Measurements from ENCODE around the gene ZSCAN4.

Gene ZSCAN4
- total RNA-seq, result 0 to 0.06 (median 0) reads per million in 9 experiments

GRCh38 chr19:57668635-57669034, at the start of gene ZSCAN4:
Gene ZSCAN4, plus strand, starts transcription at chr19:57668935. Its CDS starts 7,211 bp downstream, at chr19:57676146.
- no peaks in the 10 kb centered on the region for H3K36me3 Mint-ChIP-seq (ENCODE audit: insufficient read depth)

GRCh38 chr19:57620673-57621348, 47.9 kb upstream of the ZSCAN4 start:
- DNase-seq (no peak), ATAC-seq (replicated peaks) (no peak)
- Mint-ChIP-seq H3K9me3 (peaks cover 24 to 40% of the 10 kb centered on the region in 2 donors), H3K27ac (no peak overlapping the region), H3K27me3 (no peaks in the 10 kb centered on the region), H3K4me3 (no peak overlapping the region), H3K4me1 (ENCODE audit: low read depth in 2 of 2) (peaks cover 6 to 15% of the 10 kb centered on the region in 2 donors), H3K36me3 (ENCODE audit: insufficient read depth) (peaks cover 39% of the 10 kb centered on the region)

More at GRCh38 chr19:57668635-57669034, at the start of gene ZSCAN4:
- no peak within 1 kb of the TSS for H3K27ac Mint-ChIP-seq
- DNase-seq (no peak), ATAC-seq (replicated peaks) (no peak)
- H3K4me3 Mint-ChIP-seq, result no peak within 1 kb of the TSS
- no peaks in the 10 kb centered on the region for H3K9me3 Mint-ChIP-seq
- peaks cover 35 to 61% of the 10 kb centered on the region in 2 donors for H3K27me3 Mint-ChIP-seq
- peaks cover 5 to 7% of the 10 kb centered on the region in 2 donors for H3K4me1 Mint-ChIP-seq (ENCODE audit: low read depth in 2 of 2)

GRCh38 chr19:57623091-57623490, 45.6 kb upstream of the ZSCAN4 start:
- H3K36me3 Mint-ChIP-seq (ENCODE audit: insufficient read depth), result peaks cover 29% of the 10 kb centered on the region

GRCh38 chr19:57632987-57633831, 35.5 kb upstream of the ZSCAN4 start, which contains the start of gene ZNF211:
Gene ZNF211, plus strand, starts transcription at chr19:57633168. Its CDS starts 179 bp downstream, at chr19:57633347.
- Mint-ChIP-seq H3K4me1 (ENCODE audit: low read depth in 2 of 2) (peaks cover 18 to 23% of the 10 kb centered on the region in 2 donors), H3K9me3 (peaks cover 8 to 11% of the 10 kb centered on the region in 2 donors), H3K27ac (peak within 1 kb of the TSS; percentile 90 to 97), H3K36me3 (ENCODE audit: insufficient read depth) (peaks cover 31% of the 10 kb centered on the region), H3K4me3 (peak within 1 kb of the TSS; percentile 92 to 95), H3K27me3 (no peaks in the 10 kb centered on the region)
- ATAC-seq (replicated peaks), result peak; percentile 100
- DNase-seq, result peak; percentile 81 to 87 (median 83)

More at GRCh38 chr19:57623091-57623490, 45.6 kb upstream of the ZSCAN4 start:
- no peak for DNase-seq
- H3K27me3 Mint-ChIP-seq, result no peaks in the 10 kb centered on the region
- no peak for ATAC-seq (replicated peaks)
- H3K4me1 Mint-ChIP-seq (ENCODE audit: low read depth in 2 of 2), result no peaks in the 10 kb centered on the region
- H3K9me3 Mint-ChIP-seq, result peaks cover 12 to 24% of the 10 kb centered on the region in 2 donors
- H3K4me3 Mint-ChIP-seq, result no peak overlapping the region
- H3K27ac Mint-ChIP-seq, result no peak overlapping the region

- Mint-ChIP-seq H3K27me3 (no peaks in the 10 kb centered on the region), H3K4me3 (peak overlapping the region; percentile 92 to 95), H3K9me3 (peaks cover 8 to 16% of the 10 kb centered on the region in 2 donors), H3K36me3 (ENCODE audit: insufficient read depth) (peaks cover 35% of the 10 kb centered on the region), H3K4me1 (ENCODE audit: low read depth in 2 of 2) (peaks cover 18 to 23% of the 10 kb centered on the region in 2 donors), H3K27ac (peak overlapping the region; percentile 90 to 97)
- ATAC-seq (replicated peaks) (no peak), DNase-seq (no peak)
Measured at GRCh38 chr19:57633832-57634131, 35.0 kb upstream of the ZSCAN4 start.

GRCh38 chr19:57637379-57637778, 31.4 kb upstream of the ZSCAN4 start:
- Mint-ChIP-seq H3K4me3 (no peak overlapping the region), H3K27me3 (no peaks in the 10 kb centered on the region), H3K36me3 (ENCODE audit: insufficient read depth) (peaks cover 59% of the 10 kb centered on the region), H3K4me1 (ENCODE audit: low read depth in 2 of 2) (peaks cover 18 to 23% of the 10 kb centered on the region in 2 donors), H3K27ac (no peak overlapping the region), H3K9me3 (peaks cover 10 to 25% of the 10 kb centered on the region in 2 donors)
- ATAC-seq (replicated peaks) (no peak), DNase-seq (no peak)

- peaks cover 40% of the 10 kb centered on the region for H3K36me3 Mint-ChIP-seq (ENCODE audit: insufficient read depth)
- peaks cover 10 to 25% of the 10 kb centered on the region in 2 donors for H3K9me3 Mint-ChIP-seq
- ATAC-seq (replicated peaks), result no peak
- no peaks in the 10 kb centered on the region for H3K27me3 Mint-ChIP-seq
- no peak overlapping the region for H3K27ac Mint-ChIP-seq
- no peaks in the 10 kb centered on the region for H3K4me1 Mint-ChIP-seq (ENCODE audit: low read depth in 2 of 2)
- no peak for DNase-seq
- H3K4me3 Mint-ChIP-seq, result no peak overlapping the region
Measured at GRCh38 chr19:57641715-57642234, 27.0 kb upstream of the ZSCAN4 start.

- H3K36me3 Mint-ChIP-seq (ENCODE audit: insufficient read depth), result peaks cover 38% of the 10 kb centered on the region
- no peak for DNase-seq
- no peak overlapping the region for H3K27ac Mint-ChIP-seq
- ATAC-seq (replicated peaks), result no peak
- no peaks in the 10 kb centered on the region for H3K27me3 Mint-ChIP-seq
- peaks cover 8 to 25% of the 10 kb centered on the region in 2 donors for H3K9me3 Mint-ChIP-seq
- H3K4me1 Mint-ChIP-seq (ENCODE audit: low read depth in 2 of 2), result no peaks in the 10 kb centered on the region
- H3K4me3 Mint-ChIP-seq, result no peak overlapping the region
Measured at GRCh38 chr19:57642396-57643046, 26.2 kb upstream of the ZSCAN4 start.

- Mint-ChIP-seq H3K27ac (no peak overlapping the region), H3K4me3 (no peak overlapping the region), H3K36me3 (ENCODE audit: insufficient read depth) (peaks cover 29% of the 10 kb centered on the region), H3K27me3 (no peaks in the 10 kb centered on the region), H3K9me3 (peaks cover 8 to 17% of the 10 kb centered on the region in 2 donors), H3K4me1 (ENCODE audit: low read depth in 2 of 2) (no peaks in the 10 kb centered on the region)
- no peak for DNase-seq
- no peak for ATAC-seq (replicated peaks)
Measured at GRCh38 chr19:57643734-57644133, 25.0 kb upstream of the ZSCAN4 start.

- H3K9me3 Mint-ChIP-seq, result peaks cover 16 to 18% of the 10 kb centered on the region in 2 donors
Measured at GRCh38 chr19:57648331-57649003, 20.3 kb upstream of the ZSCAN4 start.

GRCh38 chr19:57651654-57651996, 17.1 kb upstream of the ZSCAN4 start:
- Mint-ChIP-seq H3K4me1 (ENCODE audit: low read depth in 2 of 2) (peaks cover 4 to 8% of the 10 kb centered on the region in 2 donors), H3K27ac (no peak overlapping the region), H3K27me3 (peaks cover 43 to 49% of the 10 kb centered on the region in 2 donors), H3K36me3 (ENCODE audit: insufficient read depth) (no peaks in the 10 kb centered on the region), H3K9me3 (peaks cover 33 to 48% of the 10 kb centered on the region in 2 donors), H3K4me3 (peak overlapping the region in 1 of 2 donors; percentile 23)
- DNase-seq, result no peak
- no peak for ATAC-seq (replicated peaks)

More at GRCh38 chr19:57648331-57649003, 20.3 kb upstream of the ZSCAN4 start:
- H3K27ac Mint-ChIP-seq, result no peak overlapping the region
- ATAC-seq (replicated peaks) (no peak), DNase-seq (no peak)
- no peak overlapping the region for H3K4me3 Mint-ChIP-seq
- peaks cover 4% of the 10 kb centered on the region for H3K36me3 Mint-ChIP-seq (ENCODE audit: insufficient read depth)
- H3K4me1 Mint-ChIP-seq (ENCODE audit: low read depth in 2 of 2), result peaks cover 4 to 8% of the 10 kb centered on the region in 2 donors
- peaks cover 17 to 18% of the 10 kb centered on the region in 2 donors for H3K27me3 Mint-ChIP-seq

GRCh38 chr19:57653689-57654088, 15.0 kb upstream of the ZSCAN4 start:
- Mint-ChIP-seq H3K36me3 (ENCODE audit: insufficient read depth) (no peaks in the 10 kb centered on the region), H3K27me3 (peaks cover 45 to 53% of the 10 kb centered on the region in 2 donors), H3K27ac (no peak overlapping the region), H3K4me1 (ENCODE audit: low read depth in 2 of 2) (peaks cover 4 to 8% of the 10 kb centered on the region in 2 donors), H3K9me3 (peaks cover 34 to 49% of the 10 kb centered on the region in 2 donors), H3K4me3 (no peak overlapping the region)
- ATAC-seq (replicated peaks) (no peak), DNase-seq (no peak)
